ENCODE results near the gene MAP3K20. TPM values are rescaled to one million over a fixed set of nuclear protein-coding genes. Genes with fewer than 3 reads are reported as not detected.

Gene MAP3K20
- total and polyA plus RNA-seq, 2 of the 4 experiments (the other 2 are of a cell fraction): 27.5 to 84.4 TPM

GRCh38 chr2:173230181-173230580, 154.5 kb downstream of the MAP3K20 start:
- BruUV-seq (replicated peaks): no TSS peak
- no peaks in the 10 kb centered on the region for H3K9me3 ChIP-seq (ENCODE audit: control insufficient read depth, insufficient read depth, low read length)
- H2AK9ac ChIP-seq (replicated peaks; ENCODE audit: low read depth, low read length, poor library complexity): no peak overlapping the region
- no peak overlapping the region for H3K23ac ChIP-seq (ENCODE audit: low read depth, low read length)
- dilution Hi-C loops (cut with HindIII; ENCODE audit: low sequenced_read_pairs, unreplicated experiment): no loop called here
- H3K56ac ChIP-seq (ENCODE audit: extremely low read depth, insufficient read depth, low read length): no peak overlapping the region
- WGBS, 2 experiments (ENCODE audit: extremely low coverage in 2 of 2, insufficient read length in 1 of 2): 100% methylated on average over 2 of the region's 5 CpGs; no CpG with 5 or more reads in 1 of the 2 experiments
- H2BK15ac ChIP-seq (ENCODE audit: low read depth, low read length): no peak overlapping the region
- no peak overlapping the region for H4K5ac ChIP-seq (ENCODE audit: low read depth, low read length)
- no peak overlapping the region for H2BK20ac ChIP-seq (ENCODE audit: low read depth, low read length)
- ChIA-PET POLR2A (ENCODE audit: unreplicated experiment) (no interaction called here), CTCF (no interaction called here)
- peaks cover 5% of the 10 kb centered on the region; the same call in 1 of the 2 replicates for H3K9me1 ChIP-seq (ENCODE audit: insufficient read depth, low read length)
- TF ChIP-seq SMC3 (IDR thresholded peaks at IDR 0.05; ENCODE audit: low read depth, low read length) (no peak), RFX5 (IDR thresholded peaks at IDR 0.05; ENCODE audit: low read depth, low read length) (no peak), MXI1 (IDR thresholded peaks at IDR 0.05; ENCODE audit: borderline replicate concordance, low read depth, low read length) (no peak), FOS (IDR thresholded peaks at IDR 0.05; ENCODE audit: low read depth, low read length) (no peak), CHD1 (IDR thresholded peaks at IDR 0.05; ENCODE audit: low read depth, low read length) (no peak), BHLHE40 (IDR thresholded peaks at IDR 0.05; ENCODE audit: low read depth, low read length) (no peak), CEBPB (IDR thresholded peaks at IDR 0.05; ENCODE audit: low read depth, low read length) (no peak), ELK1 (IDR thresholded peaks at IDR 0.05; ENCODE audit: borderline replicate concordance, low read depth, low read length) (no peak), RCOR1 (IDR thresholded peaks at IDR 0.05; ENCODE audit: insufficient replicate concordance, low read length) (no peak), MAFK (IDR thresholded peaks at IDR 0.05; ENCODE audit: low read depth, low read length) (no peak)
- TF ChIP-seq, protein P1, sequence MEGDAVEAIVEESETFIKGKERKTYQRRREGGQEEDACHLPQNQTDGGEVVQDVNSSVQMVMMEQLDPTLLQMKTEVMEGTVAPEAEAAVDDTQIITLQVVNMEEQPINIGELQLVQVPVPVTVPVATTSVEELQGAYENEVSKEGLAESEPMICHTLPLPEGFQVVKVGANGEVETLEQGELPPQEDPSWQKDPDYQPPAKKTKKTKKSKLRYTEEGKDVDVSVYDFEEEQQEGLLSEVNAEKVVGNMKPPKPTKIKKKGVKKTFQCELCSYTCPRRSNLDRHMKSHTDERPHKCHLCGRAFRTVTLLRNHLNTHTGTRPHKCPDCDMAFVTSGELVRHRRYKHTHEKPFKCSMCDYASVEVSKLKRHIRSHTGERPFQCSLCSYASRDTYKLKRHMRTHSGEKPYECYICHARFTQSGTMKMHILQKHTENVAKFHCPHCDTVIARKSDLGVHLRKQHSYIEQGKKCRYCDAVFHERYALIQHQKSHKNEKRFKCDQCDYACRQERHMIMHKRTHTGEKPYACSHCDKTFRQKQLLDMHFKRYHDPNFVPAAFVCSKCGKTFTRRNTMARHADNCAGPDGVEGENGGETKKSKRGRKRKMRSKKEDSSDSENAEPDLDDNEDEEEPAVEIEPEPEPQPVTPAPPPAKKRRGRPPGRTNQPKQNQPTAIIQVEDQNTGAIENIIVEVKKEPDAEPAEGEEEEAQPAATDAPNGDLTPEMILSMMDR (conservative IDR thresholded peaks at IDR 0.05; ENCODE audit: low read depth, low read length): no peak
- H4K20me1 ChIP-seq (ENCODE audit: insufficient read depth, low read length): no peaks in the 10 kb centered on the region
- ATAC-seq (ENCODE audit: low read depth): no peak
- no peak overlapping the region for H3K9ac ChIP-seq (ENCODE audit: low read depth, low read length)
- no peak overlapping the region for H3K4ac ChIP-seq (ENCODE audit: low read depth, low read length)
- no peak overlapping the region for H2AFZ ChIP-seq (replicated peaks; ENCODE audit: low read length, poor library complexity)
- H3K4me1 ChIP-seq (ENCODE audit: control insufficient read depth, insufficient read depth, low read length): peaks cover 2% of the 10 kb centered on the region; the same call in 1 of the 2 replicates
- no peak overlapping the region for H4K8ac ChIP-seq (ENCODE audit: low read depth in 2 of 2, low read length in 2 of 2)
- no peak overlapping the region for H4K91ac ChIP-seq (ENCODE audit: insufficient read depth, low read depth, low read length)
- no peak overlapping the region for H3K18ac ChIP-seq (ENCODE audit: low read depth, low read length)
- no peaks in the 10 kb centered on the region for H3K27me3 ChIP-seq (ENCODE audit: control insufficient read depth, insufficient read depth, low read length)
- H3K27ac ChIP-seq (ENCODE audit: insufficient read depth, low read length): no peak overlapping the region
- H2AK5ac ChIP-seq (ENCODE audit: low read depth, low read length): no peak overlapping the region
- no peak for DNase-seq
- peaks cover 12% of the 10 kb centered on the region for H3K36me3 ChIP-seq (ENCODE audit: control insufficient read depth, insufficient read depth, low read length)
- no peak overlapping the region for H3K4me2 ChIP-seq (ENCODE audit: low read depth, low read length)
- H3K79me1 ChIP-seq (ENCODE audit: low read depth in 1 of 2, low read length in 2 of 2): no peaks in the 10 kb centered on the region
- no peak overlapping the region for H3K4me3 ChIP-seq (ENCODE audit: insufficient read depth, low read depth, low read length)
- intact Hi-C loops (cut with micrococcal nuclease): no loop called here
- no peak overlapping the region for H3K14ac ChIP-seq (replicated peaks; ENCODE audit: low read depth, low read length)
- no peak overlapping the region for H2BK5ac ChIP-seq (ENCODE audit: low read depth, low read length, poor library complexity, severe bottlenecking)
- in situ Hi-C loops (cut with MboI; ENCODE audit: low sequenced_read_pairs): no loop called here
- no peak overlapping the region for H2BK120ac ChIP-seq (ENCODE audit: low read depth, low read length)
